SK-N-SH treated with all-trans-retinoic acid at 6 μM for 48 hours (cell line): ENCODE results near the gene SYTL3.
"Not testable (repeated sequence)": the region's sequence is repeated elsewhere in the genome, so short reads cannot be mapped to it uniquely, and the experiment has no call there.

ENCODE experiments used
- ATAC-seq: fragments of 200-7000 bp; cut with Tn5 transposase; 3 replicates; pipeline ENCODE4 v1.9.1; 2020; ENCODE audit warnings: mild to moderate bottlenecking, moderate library complexity
- ARNTL ChIP-seq: fragments of 450-650 bp; formaldehyde crosslinking; IDR thresholded peaks from 2 replicates; pipeline ENCODE4 v1.5.0; 2020; ENCODE audit warnings: low read depth, mild to moderate bottlenecking, moderate library complexity, borderline replicate concordance
- CSDC2 ChIP-seq: fragments of 250-450 bp; sonication (Bioruptor Pico); IDR thresholded peaks from 2 replicates; pipeline ENCODE4 v1.5.0; 2020; ENCODE audit warnings: mild to moderate bottlenecking, moderate library complexity
- ESRRG ChIP-seq: fragments of 250-450 bp; sonication (Bioruptor Pico); IDR thresholded peaks from 2 replicates; pipeline ENCODE4 v1.6.1; 2021; ENCODE audit warnings: mild to moderate bottlenecking
- GLIS3 ChIP-seq: fragments of 250-450 bp; sonication (Bioruptor Pico); IDR thresholded peaks from 2 replicates; pipeline ENCODE4 v1.5.0; 2020; ENCODE audit warnings: mild to moderate bottlenecking, moderate library complexity
- ISL1 ChIP-seq: fragments of 250-450 bp; sonication (Bioruptor Pico); IDR thresholded peaks from 2 replicates; pipeline ENCODE4 v2.1.2; 2022; ENCODE audit warnings: mild to moderate bottlenecking, moderate library complexity
- OSR1 ChIP-seq: fragments of 250-450 bp; sonication (Bioruptor Pico); IDR thresholded peaks from 2 replicates; pipeline ENCODE4 v1.8.0; 2022; ENCODE audit warnings: moderate library complexity, mild to moderate bottlenecking, inconsistent platforms
- PPARA ChIP-seq: fragments of 250-450 bp; sonication (Bioruptor Pico); IDR thresholded peaks from 2 replicates; pipeline ENCODE4 v1.5.0; 2020; ENCODE audit warnings: mild to moderate bottlenecking, borderline replicate concordance
- SNAI2 ChIP-seq: fragments of 250-450 bp; sonication (Bioruptor Pico); IDR thresholded peaks from 2 replicates; pipeline ENCODE4 v1.5.0; 2020; ENCODE audit warnings: mild to moderate bottlenecking, moderate library complexity
- TCF4 ChIP-seq: fragments of 250-450 bp; sonication (Bioruptor Pico); IDR thresholded peaks from 2 replicates; pipeline ENCODE4 v1.8.0; 2021; ENCODE audit warnings: mild to moderate bottlenecking, moderate library complexity, borderline replicate concordance
- TOX ChIP-seq: fragments of 250-450 bp; sonication (Bioruptor Pico); IDR thresholded peaks from 2 replicates; pipeline ENCODE4 v1.8.0; 2021; ENCODE audit warnings: mild to moderate bottlenecking, moderate library complexity, borderline replicate concordance
- ZC3H10 ChIP-seq: fragments of 250-450 bp; sonication (Bioruptor Pico); IDR thresholded peaks from 2 replicates; pipeline ENCODE4 v1.5.1; 2021; ENCODE audit warnings: mild to moderate bottlenecking, moderate library complexity
- ZFP3 ChIP-seq: fragments of 250-450 bp; sonication (Bioruptor Pico); IDR thresholded peaks from 2 replicates; pipeline ENCODE4 v1.5.0; 2020; ENCODE audit warnings: mild to moderate bottlenecking, moderate library complexity
- ZFP30 ChIP-seq: fragments of 450-650 bp; formaldehyde crosslinking; IDR thresholded peaks from 2 replicates; pipeline ENCODE4 v1.5.0; 2022; ENCODE audit warnings: mild to moderate bottlenecking, moderate library complexity
- ZNF565 ChIP-seq: fragments of 450-650 bp; formaldehyde crosslinking; conservative IDR thresholded peaks from 2 replicates; pipeline ENCODE4 v1.5.0; 2020; ENCODE audit warnings: low read depth, mild to moderate bottlenecking, moderate library complexity
- ZNF70 ChIP-seq: fragments of 450-650 bp; formaldehyde crosslinking; IDR thresholded peaks from 2 replicates; pipeline ENCODE4 v1.5.0; 2020; ENCODE audit warnings: mild to moderate bottlenecking, moderate library complexity
- ZNF8 ChIP-seq: fragments of 450-650 bp; formaldehyde crosslinking; IDR thresholded peaks from 2 replicates; pipeline ENCODE4 v1.5.0; 2020; ENCODE audit warnings: mild to moderate bottlenecking, moderate library complexity
- TF ChIP-seq, protein P1 (sequence below): fragments of 250-450 bp; sonication (Bioruptor Pico); IDR thresholded peaks from 2 replicates; pipeline ENCODE4 v1.5.0; 2020; ENCODE audit warnings: mild to moderate bottlenecking, moderate library complexity
- TF ChIP-seq, protein P2 (sequence below): fragments of 250-450 bp; sonication (Bioruptor Pico); IDR thresholded peaks from 2 replicates; pipeline ENCODE4 v1.5.1; 2021; ENCODE audit warnings: mild to moderate bottlenecking, moderate library complexity
- TF ChIP-seq, protein P3 (sequence below): fragments of 250-450 bp; sonication (Bioruptor Pico); IDR thresholded peaks from 2 replicates; pipeline ENCODE4 v1.8.0; 2021; ENCODE audit warnings: low read depth, mild to moderate bottlenecking, moderate library complexity, borderline replicate concordance
- TF ChIP-seq, protein P4 (sequence below): fragments of 250-450 bp; sonication (Bioruptor Pico); IDR thresholded peaks from 2 replicates; pipeline ENCODE4 v1.5.1; 2020; ENCODE audit warnings: low read depth, mild to moderate bottlenecking, moderate library complexity

SYTL3 gene

DNA sequence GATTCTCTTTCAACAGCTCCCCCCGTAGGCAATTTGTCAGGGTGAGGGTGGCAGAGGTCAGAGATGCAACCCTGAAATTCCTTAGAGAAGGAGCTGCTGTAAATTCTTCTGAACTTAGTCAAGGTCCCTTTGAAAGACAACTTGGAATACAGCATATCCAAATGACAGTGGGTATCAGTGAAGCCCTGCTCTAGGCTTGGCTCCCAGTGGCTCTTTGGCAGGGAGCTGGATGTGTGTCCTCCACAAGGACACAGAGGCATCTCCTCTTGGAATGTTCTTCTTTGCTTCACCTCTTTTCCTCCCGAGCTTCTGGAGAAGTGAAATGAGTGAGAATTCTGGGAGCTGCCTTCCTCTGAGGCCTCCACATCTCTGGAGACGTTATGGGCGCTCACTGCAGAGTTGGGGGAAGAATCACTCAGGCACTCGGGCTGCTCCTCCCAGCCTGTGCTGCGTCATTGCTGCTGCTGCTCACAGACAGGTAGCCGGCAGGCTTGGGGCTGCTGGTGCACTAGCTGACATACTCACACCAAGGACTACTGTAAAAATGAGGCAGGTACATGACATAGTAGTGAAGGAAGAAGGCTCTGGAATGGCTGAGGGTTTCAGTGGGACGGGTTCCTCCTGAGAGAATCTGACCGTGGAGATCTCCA is 39.4 kb upstream of the SYTL3 start:
- TF ChIP-seq ARNTL (CRISPR knock-in tag) (no peak), PPARA (CRISPR knock-in tag) (no peak), ZNF8 (CRISPR knock-in tag) (no peak), GLIS3 (CRISPR knock-in tag) (no peak), ZFP3 (CRISPR knock-in tag) (no peak)
- ATAC-seq = no peak

DNA sequence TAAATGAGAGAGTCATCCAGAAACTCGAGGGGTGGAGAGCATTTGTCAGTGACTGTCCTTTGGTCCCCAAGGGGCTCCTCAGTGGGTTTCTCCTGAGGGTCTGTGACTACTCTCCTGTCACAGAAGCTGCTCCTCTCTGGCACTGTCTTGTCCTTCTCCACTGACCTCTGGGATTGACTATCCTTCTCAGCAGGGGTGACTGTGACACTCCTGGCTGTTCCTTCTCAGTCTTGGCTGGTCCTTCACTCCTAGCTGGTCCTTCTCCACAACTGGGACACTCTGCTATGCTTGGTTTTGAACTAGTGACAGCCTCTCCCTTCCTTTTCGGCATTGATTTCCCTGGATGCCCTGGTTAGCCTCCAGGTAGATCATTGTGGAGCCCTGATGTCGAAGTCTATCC is 38.8 kb upstream of the SYTL3 start:
- TF ChIP-seq ZNF70 = no peak
- TF ChIP-seq CSDC2 = no peak
- no peak for TF ChIP-seq GLIS3 (CRISPR knock-in tag)
- no peak for TF ChIP-seq ZFP3 (CRISPR knock-in tag)
- TF ChIP-seq, protein P1, sequence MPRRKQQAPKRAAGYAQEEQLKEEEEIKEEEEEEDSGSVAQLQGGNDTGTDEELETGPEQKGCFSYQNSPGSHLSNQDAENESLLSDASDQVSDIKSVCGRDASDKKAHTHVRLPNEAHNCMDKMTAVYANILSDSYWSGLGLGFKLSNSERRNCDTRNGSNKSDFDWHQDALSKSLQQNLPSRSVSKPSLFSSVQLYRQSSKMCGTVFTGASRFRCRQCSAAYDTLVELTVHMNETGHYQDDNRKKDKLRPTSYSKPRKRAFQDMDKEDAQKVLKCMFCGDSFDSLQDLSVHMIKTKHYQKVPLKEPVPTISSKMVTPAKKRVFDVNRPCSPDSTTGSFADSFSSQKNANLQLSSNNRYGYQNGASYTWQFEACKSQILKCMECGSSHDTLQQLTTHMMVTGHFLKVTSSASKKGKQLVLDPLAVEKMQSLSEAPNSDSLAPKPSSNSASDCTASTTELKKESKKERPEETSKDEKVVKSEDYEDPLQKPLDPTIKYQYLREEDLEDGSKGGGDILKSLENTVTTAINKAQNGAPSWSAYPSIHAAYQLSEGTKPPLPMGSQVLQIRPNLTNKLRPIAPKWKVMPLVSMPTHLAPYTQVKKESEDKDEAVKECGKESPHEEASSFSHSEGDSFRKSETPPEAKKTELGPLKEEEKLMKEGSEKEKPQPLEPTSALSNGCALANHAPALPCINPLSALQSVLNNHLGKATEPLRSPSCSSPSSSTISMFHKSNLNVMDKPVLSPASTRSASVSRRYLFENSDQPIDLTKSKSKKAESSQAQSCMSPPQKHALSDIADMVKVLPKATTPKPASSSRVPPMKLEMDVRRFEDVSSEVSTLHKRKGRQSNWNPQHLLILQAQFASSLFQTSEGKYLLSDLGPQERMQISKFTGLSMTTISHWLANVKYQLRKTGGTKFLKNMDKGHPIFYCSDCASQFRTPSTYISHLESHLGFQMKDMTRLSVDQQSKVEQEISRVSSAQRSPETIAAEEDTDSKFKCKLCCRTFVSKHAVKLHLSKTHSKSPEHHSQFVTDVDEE (CRISPR knock-in tag) = no peak
- TF ChIP-seq TOX = no peak
- no peak for TF ChIP-seq ISL1
- no peak for TF ChIP-seq PPARA (CRISPR knock-in tag)
- no peak for TF ChIP-seq SNAI2 (CRISPR knock-in tag)
- no peak for TF ChIP-seq ZNF8 (CRISPR knock-in tag)
- TF ChIP-seq, protein P2, sequence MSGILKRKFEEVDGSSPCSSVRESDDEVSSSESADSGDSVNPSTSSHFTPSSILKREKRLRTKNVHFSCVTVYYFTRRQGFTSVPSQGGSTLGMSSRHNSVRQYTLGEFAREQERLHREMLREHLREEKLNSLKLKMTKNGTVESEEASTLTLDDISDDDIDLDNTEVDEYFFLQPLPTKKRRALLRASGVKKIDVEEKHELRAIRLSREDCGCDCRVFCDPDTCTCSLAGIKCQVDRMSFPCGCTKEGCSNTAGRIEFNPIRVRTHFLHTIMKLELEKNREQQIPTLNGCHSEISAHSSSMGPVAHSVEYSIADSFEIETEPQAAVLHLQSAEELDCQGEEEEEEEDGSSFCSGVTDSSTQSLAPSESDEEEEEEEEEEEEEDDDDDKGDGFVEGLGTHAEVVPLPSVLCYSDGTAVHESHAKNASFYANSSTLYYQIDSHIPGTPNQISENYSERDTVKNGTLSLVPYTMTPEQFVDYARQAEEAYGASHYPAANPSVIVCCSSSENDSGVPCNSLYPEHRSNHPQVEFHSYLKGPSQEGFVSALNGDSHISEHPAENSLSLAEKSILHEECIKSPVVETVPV = no peak
- no peak for TF ChIP-seq TCF4
- TF ChIP-seq ZC3H10 (CRISPR knock-in tag) = no peak
- no peak for TF ChIP-seq ZNF565
- TF ChIP-seq, protein P3, sequence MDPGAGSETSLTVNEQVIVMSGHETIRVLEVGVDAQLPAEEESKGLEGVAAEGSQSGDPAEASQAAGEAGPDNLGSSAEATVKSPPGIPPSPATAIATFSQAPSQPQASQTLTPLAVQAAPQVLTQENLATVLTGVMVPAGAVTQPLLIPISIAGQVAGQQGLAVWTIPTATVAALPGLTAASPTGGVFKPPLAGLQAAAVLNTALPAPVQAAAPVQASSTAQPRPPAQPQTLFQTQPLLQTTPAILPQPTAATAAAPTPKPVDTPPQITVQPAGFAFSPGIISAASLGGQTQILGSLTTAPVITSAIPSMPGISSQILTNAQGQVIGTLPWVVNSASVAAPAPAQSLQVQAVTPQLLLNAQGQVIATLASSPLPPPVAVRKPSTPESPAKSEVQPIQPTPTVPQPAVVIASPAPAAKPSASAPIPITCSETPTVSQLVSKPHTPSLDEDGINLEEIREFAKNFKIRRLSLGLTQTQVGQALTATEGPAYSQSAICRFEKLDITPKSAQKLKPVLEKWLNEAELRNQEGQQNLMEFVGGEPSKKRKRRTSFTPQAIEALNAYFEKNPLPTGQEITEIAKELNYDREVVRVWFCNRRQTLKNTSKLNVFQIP = no peak
- no peak for TF ChIP-seq ARNTL (CRISPR knock-in tag)
- TF ChIP-seq ESRRG = no peak
- TF ChIP-seq, protein P4, sequence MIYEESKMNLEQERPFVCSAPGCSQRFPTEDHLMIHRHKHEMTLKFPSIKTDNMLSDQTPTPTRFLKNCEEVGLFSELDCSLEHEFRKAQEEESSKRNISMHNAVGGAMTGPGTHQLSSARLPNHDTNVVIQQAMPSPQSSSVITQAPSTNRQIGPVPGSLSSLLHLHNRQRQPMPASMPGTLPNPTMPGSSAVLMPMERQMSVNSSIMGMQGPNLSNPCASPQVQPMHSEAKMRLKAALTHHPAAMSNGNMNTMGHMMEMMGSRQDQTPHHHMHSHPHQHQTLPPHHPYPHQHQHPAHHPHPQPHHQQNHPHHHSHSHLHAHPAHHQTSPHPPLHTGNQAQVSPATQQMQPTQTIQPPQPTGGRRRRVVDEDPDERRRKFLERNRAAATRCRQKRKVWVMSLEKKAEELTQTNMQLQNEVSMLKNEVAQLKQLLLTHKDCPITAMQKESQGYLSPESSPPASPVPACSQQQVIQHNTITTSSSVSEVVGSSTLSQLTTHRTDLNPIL = no peak
- TF ChIP-seq OSR1 (CRISPR knock-in tag) = no peak
- TF ChIP-seq ZFP30 = no peak
- no peak for ATAC-seq

DNA sequence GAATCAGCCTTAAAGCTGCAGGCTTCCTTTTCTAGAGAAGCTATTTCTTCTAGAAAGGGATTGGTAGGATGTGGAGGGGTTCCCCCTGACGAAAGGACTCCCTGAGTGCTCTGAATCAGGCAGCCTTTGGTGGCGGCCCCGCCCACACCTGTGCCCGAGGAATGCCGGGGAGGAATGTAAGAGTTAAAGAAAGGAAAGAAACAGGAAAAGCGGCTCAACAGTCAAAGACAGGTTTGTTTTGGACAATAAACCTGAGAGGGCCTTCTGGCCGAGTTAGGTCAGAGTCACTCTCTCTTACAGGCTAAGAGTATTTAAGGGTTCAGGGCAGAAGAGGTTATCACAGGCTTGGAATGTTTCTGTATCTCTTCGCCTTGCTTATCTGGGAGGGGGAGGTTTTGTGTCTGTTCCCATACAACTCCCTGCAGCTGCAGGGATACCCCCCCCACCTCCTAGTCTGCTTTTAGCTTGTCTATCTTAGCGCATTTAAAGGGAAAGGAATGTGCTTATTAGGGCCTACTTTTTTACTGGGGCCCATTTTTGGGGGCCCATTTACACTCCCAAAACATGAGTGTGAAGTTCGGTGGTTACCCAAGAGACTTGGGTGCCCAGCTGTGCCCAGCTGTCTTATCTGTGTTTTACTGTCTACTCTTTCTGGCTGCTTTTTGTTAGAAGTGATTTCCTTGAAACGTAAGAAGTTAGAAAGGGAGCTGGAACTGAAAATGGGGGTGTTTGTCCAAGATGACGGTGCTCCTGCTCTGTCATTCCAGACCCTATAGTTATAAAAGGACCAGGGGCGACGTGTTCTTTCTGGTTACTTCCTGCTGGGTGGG is 38.1 kb upstream of the SYTL3 start:
- ATAC-seq = no peak
- TF ChIP-seq, protein P3 = no peak
- no peak for TF ChIP-seq PPARA (CRISPR knock-in tag)
- TF ChIP-seq CSDC2 = no peak
- TF ChIP-seq ZNF565 = no peak
- no peak for TF ChIP-seq ZFP3 (CRISPR knock-in tag)
- TF ChIP-seq SNAI2 (CRISPR knock-in tag) = no peak

DNA sequence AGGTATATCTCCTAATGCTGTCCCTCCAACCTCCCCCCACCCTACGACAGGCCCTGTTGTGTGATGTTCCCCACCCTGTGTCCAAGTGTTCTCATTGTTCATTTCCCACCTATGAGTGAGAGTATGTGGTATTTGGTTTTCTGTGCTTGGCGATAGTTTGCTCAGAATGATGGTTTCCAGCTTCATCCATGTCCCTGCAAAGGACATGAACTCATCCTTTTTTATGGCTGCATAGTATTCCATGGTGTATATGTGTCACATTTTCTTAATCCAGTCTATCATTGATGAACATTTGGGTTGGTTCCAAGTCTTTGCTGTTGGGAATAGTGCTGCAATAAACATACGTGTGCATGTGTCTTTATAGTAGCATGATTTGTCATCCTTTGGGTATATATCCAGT is 35.2 kb upstream of the SYTL3 start:
- ATAC-seq = not testable (repeated sequence)

DNA sequence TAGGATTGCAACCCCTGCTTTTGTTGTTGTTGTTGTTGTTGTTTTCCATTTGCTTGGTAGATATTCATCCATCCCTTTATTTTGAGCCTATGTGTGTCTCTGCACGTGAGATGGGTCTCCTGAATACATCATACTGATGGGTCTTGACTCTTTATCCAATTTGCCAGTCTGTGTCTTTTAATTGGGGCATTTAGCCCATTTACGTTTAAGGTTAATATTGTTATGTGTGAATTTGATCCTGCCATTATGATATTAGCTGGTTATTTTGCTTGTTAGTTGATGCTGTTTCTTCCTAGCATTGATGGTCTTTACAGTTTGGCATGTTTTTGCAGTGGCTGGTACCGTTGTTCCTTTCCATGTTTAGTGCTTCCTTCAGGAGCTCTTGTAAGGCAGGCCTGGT is 31.6 kb upstream of the SYTL3 start:
- ATAC-seq = not testable (repeated sequence)
